Breast epithelium (tissue), 3 donors: ENCODE measurements around the gene EIF6.

Source experiments
- POLR2A ChIP-seq: fragments of 450-650 bp; IDR thresholded peaks from one replicate; pipeline ENCODE4 v1.6.1; 2016; ENCODE audit warnings: antibody characterized with exemption, mild to moderate bottlenecking, moderate library complexity
- TF ChIP-seq, protein P1 (sequence below), 3 donors: fragments of 450-650 bp; IDR thresholded peaks; one replicate each; pipeline ENCODE4 v1.5.1; 2016 to 2017; ENCODE audit warnings: antibody characterized with exemption in 3 of 3, mild to moderate bottlenecking in 3 of 3, moderate library complexity in 3 of 3

DNA sequence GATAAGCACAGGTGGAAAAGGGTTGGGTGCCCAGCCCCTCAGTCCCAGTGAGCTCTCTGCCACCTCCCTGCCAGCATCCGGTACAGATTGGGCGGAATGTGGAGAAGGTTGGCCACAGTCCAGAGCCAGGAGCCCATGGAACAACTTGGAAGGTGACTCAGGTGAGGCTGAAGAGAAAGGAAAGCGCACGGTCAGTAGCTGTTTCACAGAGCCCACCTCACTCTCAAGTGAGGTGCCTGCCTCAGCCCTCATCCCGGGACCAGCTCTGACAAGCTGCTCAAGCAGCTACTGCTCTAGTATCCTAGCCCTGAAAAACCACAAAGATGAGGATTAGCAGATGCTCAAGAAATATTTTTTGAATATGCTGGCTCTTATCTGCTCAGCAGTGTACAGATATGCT, 5.5 kb downstream of the EIF6 start:
- TF ChIP-seq, protein P1, sequence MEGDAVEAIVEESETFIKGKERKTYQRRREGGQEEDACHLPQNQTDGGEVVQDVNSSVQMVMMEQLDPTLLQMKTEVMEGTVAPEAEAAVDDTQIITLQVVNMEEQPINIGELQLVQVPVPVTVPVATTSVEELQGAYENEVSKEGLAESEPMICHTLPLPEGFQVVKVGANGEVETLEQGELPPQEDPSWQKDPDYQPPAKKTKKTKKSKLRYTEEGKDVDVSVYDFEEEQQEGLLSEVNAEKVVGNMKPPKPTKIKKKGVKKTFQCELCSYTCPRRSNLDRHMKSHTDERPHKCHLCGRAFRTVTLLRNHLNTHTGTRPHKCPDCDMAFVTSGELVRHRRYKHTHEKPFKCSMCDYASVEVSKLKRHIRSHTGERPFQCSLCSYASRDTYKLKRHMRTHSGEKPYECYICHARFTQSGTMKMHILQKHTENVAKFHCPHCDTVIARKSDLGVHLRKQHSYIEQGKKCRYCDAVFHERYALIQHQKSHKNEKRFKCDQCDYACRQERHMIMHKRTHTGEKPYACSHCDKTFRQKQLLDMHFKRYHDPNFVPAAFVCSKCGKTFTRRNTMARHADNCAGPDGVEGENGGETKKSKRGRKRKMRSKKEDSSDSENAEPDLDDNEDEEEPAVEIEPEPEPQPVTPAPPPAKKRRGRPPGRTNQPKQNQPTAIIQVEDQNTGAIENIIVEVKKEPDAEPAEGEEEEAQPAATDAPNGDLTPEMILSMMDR (IDR thresholded peaks at IDR 0.05) = no peak
- no peak for TF ChIP-seq POLR2A
